Cardiac fibroblast (primary cell): ENCODE results near the gene CAPZA1.

Experiments used
- DNase-seq, 2 donors: peaks; one replicate each; pipeline versions ENCODE4 v3.0.0 to v3.0.0-alpha.2; 2010; ENCODE audit warnings: low read depth in 2 of 2
- H3K4me3 ChIP-seq, 2 donors: replicated peaks in 1 of 2; 1 replicate in 1 of 2; 2 replicates in 1 of 2; pipeline ENCODE4 v1.5.1; 2011; ENCODE audit warnings: low read depth in 2 of 2, low read length in 2 of 2, mild to moderate bottlenecking in 2 of 2, moderate library complexity in 1 of 2
- CTCF ChIP-seq: IDR thresholded peaks from one replicate; pipeline ENCODE4 v1.5.1; 2011; ENCODE audit warnings: low read depth, mild to moderate bottlenecking, low read length, inconsistent platforms

CAPZA1 gene

GRCh38 chr1:112686417-112686816, 66.8 kb downstream of the CAPZA1 start:
- DNase-seq = peak in 1 of 2 donors; percentile 22
- TF ChIP-seq CTCF = no peak
- no peak overlapping the region for H3K4me3 ChIP-seq

GRCh38 chr1:112686835-112687234, 67.2 kb downstream of the CAPZA1 start:
- TF ChIP-seq CTCF = no peak
- DNase-seq = no peak
- no peak overlapping the region for H3K4me3 ChIP-seq

GRCh38 chr1:112687361-112687760, 67.7 kb downstream of the CAPZA1 start:
- H3K4me3 ChIP-seq = no peak overlapping the region
- no peak for TF ChIP-seq CTCF
- DNase-seq = no peak

- TF ChIP-seq CTCF = no peak
- DNase-seq = no peak
- H3K4me3 ChIP-seq = no peak overlapping the region
Observed at GRCh38 chr1:112687785-112688496, 68.3 kb downstream of the CAPZA1 start.

- no peak for TF ChIP-seq CTCF
- H3K4me3 ChIP-seq = no peak overlapping the region
- DNase-seq = no peak
Observed at GRCh38 chr1:112688781-112689193, 69.2 kb downstream of the CAPZA1 start.

- no peak for TF ChIP-seq CTCF
- H3K4me3 ChIP-seq = no peak overlapping the region
- no peak for DNase-seq
Observed at GRCh38 chr1:112689196-112689841, 69.7 kb downstream of the CAPZA1 start.

- no peak for DNase-seq
- TF ChIP-seq CTCF = no peak
- H3K4me3 ChIP-seq = no peak overlapping the region
Observed at GRCh38 chr1:112689842-112690237, 70.2 kb downstream of the CAPZA1 start.
